Nephron progenitor cell (in vitro differentiated cells): ENCODE data around the gene ATP11C.

Experiments used
- DNase-seq: peaks from one replicate; pipeline ENCODE4 v3.0.0; 2021
- H3K27ac Mint-ChIP-seq: 2 replicates; pipeline ENCODE4 v1.8.0; 2021; ENCODE audit warnings: mild to moderate bottlenecking, moderate library complexity, mixed read lengths
- H3K27me3 Mint-ChIP-seq: 2 replicates; pipeline ENCODE4 v1.8.0; 2021; ENCODE audit warnings: mild to moderate bottlenecking, low read depth, mixed read lengths; ENCODE audit not compliant: poor library complexity
- H3K36me3 Mint-ChIP-seq: 2 replicates; pipeline ENCODE4 v1.8.0; 2021; ENCODE audit warnings: low read depth, mixed read lengths
- H3K4me1 Mint-ChIP-seq: 2 replicates; pipeline ENCODE4 v1.8.0; 2021; ENCODE audit warnings: mixed read lengths
- H3K4me3 Mint-ChIP-seq: 2 replicates; pipeline ENCODE4 v1.8.0; 2021; ENCODE audit warnings: mild to moderate bottlenecking, moderate library complexity, mixed read lengths
- H3K9me3 Mint-ChIP-seq: 2 replicates; pipeline ENCODE4 v1.8.0; 2021; ENCODE audit warnings: mild to moderate bottlenecking, moderate library complexity, mixed read lengths
- CTCF ChIP-seq: fragments of 200-600 bp; sonication (generic); IDR thresholded peaks from 2 replicates; pipeline ENCODE4 v1.5.0; 2021; ENCODE audit warnings: antibody characterized with exemption

ATP11C gene

GRCh38 chrX:139734996-139735395, 197.9 kb downstream of the ATP11C start:
- Mint-ChIP-seq H3K27me3 (no peaks in the 10 kb centered on the region), H3K4me1 (no peaks in the 10 kb centered on the region), H3K27ac (no peak overlapping the region), H3K9me3 (no peaks in the 10 kb centered on the region), H3K36me3 (peaks cover 11% of the 10 kb centered on the region), H3K4me3 (no peak overlapping the region)
- no peak for TF ChIP-seq CTCF
- DNase-seq, result no peak

- no peak for DNase-seq
- Mint-ChIP-seq H3K27me3 (peaks cover 2% of the 10 kb centered on the region), H3K9me3 (peaks cover 19% of the 10 kb centered on the region), H3K4me3 (no peak overlapping the region), H3K27ac (no peak overlapping the region), H3K36me3 (no peaks in the 10 kb centered on the region), H3K4me1 (no peaks in the 10 kb centered on the region)
- no peak for TF ChIP-seq CTCF
These were observed 207.1 kb downstream of the ATP11C start for GRCh38 chrX:139725720-139726119.

GRCh38 chrX:139724626-139725025, 208.2 kb downstream of the ATP11C start:
- no peak for TF ChIP-seq CTCF
- Mint-ChIP-seq H3K27me3 (peaks cover 2% of the 10 kb centered on the region), H3K4me3 (no peak overlapping the region), H3K36me3 (peaks cover 4% of the 10 kb centered on the region), H3K9me3 (peaks cover 28% of the 10 kb centered on the region), H3K4me1 (peaks cover 8% of the 10 kb centered on the region), H3K27ac (no peak overlapping the region)
- no peak for DNase-seq

- no peak for DNase-seq
- H3K4me1 Mint-ChIP-seq, result peaks cover 10% of the 10 kb centered on the region
- H3K27me3 Mint-ChIP-seq, result peaks cover 2% of the 10 kb centered on the region
These were observed 211.9 kb downstream of the ATP11C start for GRCh38 chrX:139720979-139721378.

GRCh38 chrX:139720136-139720535, 212.7 kb downstream of the ATP11C start:
- no peak for TF ChIP-seq CTCF
- peaks cover 53% of the 10 kb centered on the region for H3K9me3 Mint-ChIP-seq
- no peak overlapping the region for H3K27ac Mint-ChIP-seq
- no peak overlapping the region for H3K4me3 Mint-ChIP-seq
- peaks cover 2% of the 10 kb centered on the region for H3K27me3 Mint-ChIP-seq
- DNase-seq, result peak; percentile 1
- H3K36me3 Mint-ChIP-seq, result peaks cover 6% of the 10 kb centered on the region
- peaks cover 10% of the 10 kb centered on the region for H3K4me1 Mint-ChIP-seq

More at GRCh38 chrX:139720979-139721378, 211.9 kb downstream of the ATP11C start:
- Mint-ChIP-seq H3K27ac (no peak overlapping the region), H3K9me3 (peaks cover 51% of the 10 kb centered on the region), H3K36me3 (peaks cover 6% of the 10 kb centered on the region), H3K4me3 (no peak overlapping the region)
- TF ChIP-seq CTCF, result no peak

- no peak for DNase-seq
- TF ChIP-seq CTCF, result no peak
- Mint-ChIP-seq H3K27ac (no peak within 1 kb of the TSS), H3K4me3 (no peak within 1 kb of the TSS), H3K36me3 (no peaks in the 10 kb centered on the region), H3K4me1 (no peaks in the 10 kb centered on the region), H3K9me3 (peaks cover 39% of the 10 kb centered on the region), H3K27me3 (peaks cover 4% of the 10 kb centered on the region)
These were observed 224.8 kb downstream of the ATP11C start, which contains the start of gene MCF2 for GRCh38 chrX:139708067-139708466. TSS of gene MCF2 (minus strand) at chrX:139708167. CDS start at chrX:139651744, 56,423 bp downstream.
